IMR-90 (cell line): ENCODE measurements around the gene GNAZ.

Experiments
- ELK1 ChIP-seq: fragments of 150-350 bp; IDR thresholded peaks from 2 replicates; pipeline ENCODE4 v1.6.1; 2016; ENCODE audit warnings: low read depth, mild to moderate bottlenecking, low read length, moderate library complexity, borderline replicate concordance
- MAFK ChIP-seq: IDR thresholded peaks from 2 replicates; pipeline ENCODE4 v1.6.1; 2012; ENCODE audit warnings: low read depth, low read length, improper control_type of control experiment
- MXI1 ChIP-seq: IDR thresholded peaks from 2 replicates; pipeline ENCODE4 v1.6.1; 2012; ENCODE audit warnings: low read depth, mild to moderate bottlenecking, low read length, moderate library complexity, borderline replicate concordance
- POLR2A ChIP-seq: IDR thresholded peaks from 2 replicates; pipeline ENCODE4 v1.6.1; 2012; ENCODE audit warnings: mild to moderate bottlenecking, low read depth, low read length
- RAD21 ChIP-seq: IDR thresholded peaks from 2 replicates; pipeline ENCODE4 v1.6.1; 2012; ENCODE audit warnings: low read length, improper control_type of control experiment
- RCOR1 ChIP-seq: IDR thresholded peaks from 2 replicates; pipeline ENCODE4 v1.6.1; 2012; ENCODE audit warnings: mild to moderate bottlenecking, low read length, improper control_type of control experiment; ENCODE audit not compliant: insufficient replicate concordance
- TF ChIP-seq, protein P1 (sequence below): conservative IDR thresholded peaks from 2 replicates; pipeline ENCODE4 v1.5.1; 2012; ENCODE audit warnings: mild to moderate bottlenecking, low read depth, low read length, improper control_type of control experiment

- TF ChIP-seq, protein P1, sequence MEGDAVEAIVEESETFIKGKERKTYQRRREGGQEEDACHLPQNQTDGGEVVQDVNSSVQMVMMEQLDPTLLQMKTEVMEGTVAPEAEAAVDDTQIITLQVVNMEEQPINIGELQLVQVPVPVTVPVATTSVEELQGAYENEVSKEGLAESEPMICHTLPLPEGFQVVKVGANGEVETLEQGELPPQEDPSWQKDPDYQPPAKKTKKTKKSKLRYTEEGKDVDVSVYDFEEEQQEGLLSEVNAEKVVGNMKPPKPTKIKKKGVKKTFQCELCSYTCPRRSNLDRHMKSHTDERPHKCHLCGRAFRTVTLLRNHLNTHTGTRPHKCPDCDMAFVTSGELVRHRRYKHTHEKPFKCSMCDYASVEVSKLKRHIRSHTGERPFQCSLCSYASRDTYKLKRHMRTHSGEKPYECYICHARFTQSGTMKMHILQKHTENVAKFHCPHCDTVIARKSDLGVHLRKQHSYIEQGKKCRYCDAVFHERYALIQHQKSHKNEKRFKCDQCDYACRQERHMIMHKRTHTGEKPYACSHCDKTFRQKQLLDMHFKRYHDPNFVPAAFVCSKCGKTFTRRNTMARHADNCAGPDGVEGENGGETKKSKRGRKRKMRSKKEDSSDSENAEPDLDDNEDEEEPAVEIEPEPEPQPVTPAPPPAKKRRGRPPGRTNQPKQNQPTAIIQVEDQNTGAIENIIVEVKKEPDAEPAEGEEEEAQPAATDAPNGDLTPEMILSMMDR, result no peak
- no peak for TF ChIP-seq POLR2A
- TF ChIP-seq MAFK, result no peak
- TF ChIP-seq ELK1, result no peak
- no peak for TF ChIP-seq RCOR1
- TF ChIP-seq MXI1, result no peak
- no peak for TF ChIP-seq RAD21
Measured at GRCh38 chr22:23103199-23103954, 33.1 kb downstream of the GNAZ start.
